Hippocampal formation (tissue), 2 donors: ENCODE results near the gene CORO7.

Experiments used
- DNase-seq, 2 donors: peaks; one replicate each; lab custom pipeline; 2025; lab: John Stamatoyannopoulos, UW

Gene CORO7

DNA sequence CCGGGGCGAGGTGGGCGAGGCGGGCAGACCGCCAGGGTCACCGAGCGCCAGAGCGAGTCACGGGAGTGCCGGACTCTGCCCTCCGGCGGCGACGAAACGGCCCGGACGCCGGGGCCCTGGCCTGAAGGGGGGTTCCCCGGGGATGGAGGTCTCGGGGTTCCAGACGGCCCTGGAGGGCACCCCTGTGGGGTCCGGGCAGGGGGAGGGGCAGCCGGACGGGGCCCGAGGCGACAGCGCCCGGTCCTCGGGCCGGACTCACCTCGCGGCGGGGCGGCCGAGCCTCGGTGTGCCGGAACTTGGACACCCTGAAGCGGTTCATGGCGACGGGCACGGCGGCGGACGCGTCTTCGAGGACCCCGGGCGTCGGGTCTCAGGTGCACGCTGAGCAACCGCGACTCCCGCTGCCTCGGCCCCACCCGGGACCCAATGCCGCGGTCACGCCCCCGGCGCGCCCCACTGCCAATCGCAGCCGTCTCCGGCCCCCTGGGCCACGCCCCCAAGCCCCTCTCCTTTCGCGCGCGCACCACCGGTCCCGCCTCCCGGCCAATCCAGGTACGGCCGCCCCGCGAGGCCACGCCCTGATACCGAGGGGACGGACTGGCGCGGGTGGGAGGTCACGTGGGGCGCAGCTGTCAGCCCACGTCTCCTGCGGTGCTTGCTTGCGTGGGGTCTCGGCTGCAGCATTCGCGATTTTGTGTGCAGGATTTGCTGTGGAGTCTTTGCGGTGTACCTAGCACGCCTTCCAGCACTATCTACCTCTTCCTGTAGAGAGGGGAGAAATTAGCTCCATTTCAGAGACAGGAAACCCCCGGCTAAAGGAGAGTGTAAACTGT lies at the start of gene CORO7:
TSS of gene CORO7 (minus strand) at position 397 of the 833 bp plus-strand sequence. CDS start at position 319, 78 bp downstream.
- DNase-seq = peak; percentile 95 to 99

DNA sequence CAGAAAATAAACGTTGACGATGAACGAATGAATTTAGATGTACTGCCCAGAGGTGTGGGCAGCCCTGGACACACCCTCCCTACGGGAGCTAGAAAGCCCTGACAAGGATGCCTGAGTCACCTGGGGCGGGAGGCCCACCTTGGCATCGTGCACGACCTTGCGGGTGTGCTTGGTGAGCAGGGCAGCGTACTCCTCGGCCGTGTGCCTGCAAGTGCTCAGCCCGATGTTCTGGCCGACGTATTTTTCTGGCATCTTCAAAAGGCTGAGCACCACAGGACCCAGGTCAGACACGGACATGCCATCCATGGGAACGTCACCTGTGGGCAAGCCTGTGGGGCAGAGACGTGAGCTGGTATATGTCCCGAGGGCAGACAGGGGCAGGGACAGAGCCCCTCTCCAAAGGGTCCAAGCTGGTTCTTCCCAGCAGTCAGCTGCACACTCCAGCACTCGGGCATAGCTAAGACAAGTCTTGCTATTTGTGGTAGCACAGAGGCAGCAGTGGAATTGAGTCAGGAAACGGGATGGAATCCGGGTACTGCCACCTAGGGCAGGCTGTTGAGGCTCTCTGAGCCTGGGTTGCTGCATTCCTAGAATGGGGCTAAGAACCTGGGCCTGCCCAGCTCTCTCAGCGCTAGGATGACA lies 47.2 kb upstream of the CORO7 start:
- no peak for DNase-seq

GRCh38 chr16:4461250-4462085 lies 45.1 kb upstream of the CORO7 start:
- peak in 1 of 2 donors; percentile 42 for DNase-seq

DNA sequence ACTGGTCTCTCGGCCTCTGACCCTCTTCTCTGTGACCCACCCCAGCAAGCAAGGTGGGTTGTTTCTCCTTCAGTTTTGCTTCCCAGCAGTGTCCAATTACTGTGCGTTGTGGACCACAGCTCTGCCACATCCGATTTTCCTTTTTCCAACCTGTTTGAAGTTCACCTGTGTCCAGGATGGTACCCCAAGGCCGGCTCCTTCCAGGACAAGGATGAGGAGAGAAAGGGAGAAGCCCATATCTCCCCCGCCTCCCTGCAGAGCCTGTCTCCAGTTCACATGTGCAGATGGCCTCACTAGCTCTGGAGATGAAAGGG lies 44.5 kb upstream of the CORO7 start:
- DNase-seq = no peak

DNA sequence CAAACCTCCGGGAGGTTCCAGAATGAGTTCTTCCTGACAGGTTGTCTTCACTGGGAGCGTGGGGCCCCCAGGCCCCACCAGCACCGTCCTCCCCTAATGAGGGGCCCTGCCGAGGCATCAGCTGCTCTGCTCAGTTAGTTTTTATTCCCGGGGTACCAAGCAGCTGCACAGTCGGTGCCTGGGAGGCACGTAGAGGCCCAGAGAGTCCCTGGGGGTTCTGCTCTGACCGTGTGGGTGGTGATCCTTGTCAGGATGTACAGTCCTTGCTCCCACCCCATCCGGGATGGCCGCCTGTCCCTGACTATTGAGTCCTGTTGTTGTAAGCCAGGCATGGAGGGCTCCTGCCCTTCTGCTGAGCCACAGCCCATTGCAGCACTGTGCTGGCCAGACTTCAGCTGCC lies 39.6 kb upstream of the CORO7 start:
- DNase-seq = no peak

- DNase-seq = no peak
Observed at GRCh38 chr16:4455081-4455480, 38.7 kb upstream of the CORO7 start.

GRCh38 chr16:4454623-4455022 lies 38.2 kb upstream of the CORO7 start:
- no peak for DNase-seq

DNA sequence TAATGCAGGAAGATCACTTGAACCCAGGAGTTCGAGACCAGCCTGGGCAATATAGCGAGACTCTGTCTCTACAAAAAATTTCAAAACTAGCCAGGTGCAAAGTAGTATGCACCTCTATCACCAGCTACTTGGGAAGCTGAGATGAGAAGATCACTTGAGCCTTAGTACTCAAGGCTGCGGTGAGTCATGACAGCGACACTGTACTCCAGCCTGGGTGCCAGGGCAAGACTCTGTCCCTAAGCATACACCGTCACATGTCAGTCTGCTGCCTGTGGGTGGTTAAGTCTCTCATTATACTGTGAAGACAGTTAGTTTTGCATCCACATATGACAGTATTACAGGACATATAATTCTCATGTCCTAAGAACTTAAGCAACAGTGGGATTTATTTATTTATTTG lies 36.3 kb upstream of the CORO7 start:
- no peak for DNase-seq

GRCh38 chr16:4450931-4451519 lies 34.6 kb upstream of the CORO7 start:
- no peak for DNase-seq

DNA sequence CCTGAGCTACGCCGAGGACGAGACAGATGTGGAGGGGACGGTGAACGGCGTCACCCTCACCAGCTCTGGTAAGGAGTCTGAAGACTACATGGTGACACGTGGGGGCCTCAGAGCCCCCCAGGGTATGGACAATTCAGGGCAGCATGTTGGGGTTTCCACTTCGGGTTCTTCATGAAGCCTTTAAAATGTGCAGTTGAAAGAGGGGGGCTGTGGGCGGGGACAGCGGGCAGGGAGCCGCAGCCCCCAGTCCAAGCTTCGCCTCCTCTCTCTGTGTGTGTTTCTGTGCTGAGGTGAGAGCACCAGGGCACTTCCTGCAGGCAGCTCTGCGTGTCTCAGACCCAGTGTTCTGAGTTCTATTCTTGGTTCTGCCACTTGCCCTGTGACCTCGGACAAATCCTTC lies 34.0 kb upstream of the CORO7 start:
- no peak for DNase-seq

DNA sequence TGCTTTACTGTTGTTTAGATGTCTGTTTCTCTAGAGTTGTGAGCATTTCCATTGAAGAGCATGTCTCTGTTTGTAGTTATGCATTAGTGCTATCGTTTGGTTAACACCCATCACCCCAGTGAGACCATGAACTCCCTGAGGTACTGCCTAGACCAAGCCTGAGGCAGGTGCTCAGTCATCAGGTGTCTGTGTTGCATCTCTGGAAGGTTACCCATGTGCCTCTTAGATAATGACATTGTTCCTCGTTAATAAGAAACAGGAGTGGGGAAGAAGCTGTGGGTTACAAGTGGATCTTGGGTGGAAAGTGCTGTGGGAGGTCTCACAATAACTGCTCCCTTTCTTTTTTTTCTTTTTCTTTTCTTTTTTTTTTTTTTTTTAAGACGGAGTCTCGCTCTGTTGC lies 27.6 kb upstream of the CORO7 start:
- no peak for DNase-seq

DNA sequence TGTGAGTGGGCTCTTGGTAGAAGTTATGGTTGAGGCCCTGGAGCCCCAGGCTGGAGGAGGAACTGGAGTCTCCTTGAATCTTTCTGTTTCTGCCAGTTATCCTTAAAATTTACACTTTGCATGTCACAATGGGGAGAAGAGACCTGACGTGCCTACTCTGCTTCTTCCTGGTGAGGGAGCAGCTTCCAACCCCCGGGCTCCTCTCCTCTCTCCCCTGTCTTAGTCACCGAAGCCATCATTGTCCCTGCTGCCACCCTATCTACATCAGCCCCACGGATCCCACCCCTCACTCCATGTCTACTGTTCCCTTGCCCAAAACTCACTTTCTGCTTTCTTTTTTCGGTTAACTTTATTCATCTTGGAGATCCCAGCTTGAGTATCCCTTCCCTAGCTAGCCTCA lies 26.9 kb upstream of the CORO7 start:
- no peak for DNase-seq

DNA sequence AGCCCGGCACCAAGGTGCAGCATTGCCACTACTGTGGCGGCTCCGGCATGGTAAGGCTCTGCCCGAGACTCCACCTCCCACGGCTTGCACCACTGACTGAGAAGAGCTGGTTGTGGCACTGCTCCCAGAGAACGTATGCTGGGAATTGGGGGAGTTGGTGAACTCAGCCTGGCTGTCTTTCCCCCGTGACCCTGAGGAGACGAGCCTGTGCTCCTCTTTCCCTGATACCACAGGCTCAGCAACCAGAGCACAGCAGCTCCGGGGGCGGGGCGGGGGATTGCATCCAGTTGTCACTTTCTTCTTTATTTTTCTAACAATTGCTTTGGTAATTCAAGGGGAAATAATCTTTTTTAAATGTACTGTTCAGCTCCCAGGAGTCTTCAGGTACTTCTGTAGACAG lies 26.0 kb upstream of the CORO7 start:
- no peak for DNase-seq

DNA sequence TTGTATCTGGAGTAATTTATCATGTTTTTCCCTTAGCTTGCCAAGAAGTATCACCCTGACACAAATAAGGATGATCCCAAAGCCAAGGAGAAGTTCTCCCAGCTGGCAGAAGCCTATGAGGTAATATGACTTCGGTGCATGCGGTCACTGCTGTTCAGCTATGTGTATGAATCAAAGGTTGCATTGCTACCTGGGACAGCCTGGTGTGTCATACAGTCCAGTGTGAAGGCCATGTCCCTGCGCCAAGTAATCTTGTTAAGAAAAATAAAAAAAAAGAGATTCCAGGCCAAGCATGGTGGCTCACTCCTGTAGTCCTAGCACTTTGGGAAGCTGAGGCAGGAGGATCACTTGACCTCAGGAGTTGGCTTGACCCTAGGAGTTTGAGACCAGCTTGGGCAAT lies 21.0 kb upstream of the CORO7 start:
- DNase-seq = no peak

- no peak for DNase-seq
Observed at GRCh38 chr16:4435337-4436067, 19.1 kb upstream of the CORO7 start.

- no peak for DNase-seq
Observed at GRCh38 chr16:4433914-4434787, 17.8 kb upstream of the CORO7 start.

DNA sequence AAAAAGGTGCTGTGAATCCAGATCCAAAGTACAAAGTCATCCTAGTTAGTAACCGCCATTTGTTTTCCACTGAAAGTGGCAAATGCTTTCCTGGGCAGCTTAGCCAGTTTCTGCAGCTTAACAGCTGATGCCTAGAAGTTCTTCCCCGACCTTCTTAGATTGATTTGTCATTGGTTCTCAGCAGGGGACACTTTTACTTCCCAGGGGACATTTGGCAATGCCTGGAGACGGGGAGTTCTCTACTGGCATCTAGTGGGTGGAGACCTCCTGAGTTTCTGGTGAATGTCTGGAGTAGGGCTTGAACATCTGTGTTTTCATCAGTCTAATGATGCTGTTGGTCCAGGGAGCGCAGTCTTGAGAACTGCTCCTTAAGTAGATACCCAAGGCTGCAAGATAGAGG lies 16.8 kb upstream of the CORO7 start:
- no peak for DNase-seq

GRCh38 chr16:4431023-4431422 lies 14.6 kb upstream of the CORO7 start:
- DNase-seq = no peak

DNA sequence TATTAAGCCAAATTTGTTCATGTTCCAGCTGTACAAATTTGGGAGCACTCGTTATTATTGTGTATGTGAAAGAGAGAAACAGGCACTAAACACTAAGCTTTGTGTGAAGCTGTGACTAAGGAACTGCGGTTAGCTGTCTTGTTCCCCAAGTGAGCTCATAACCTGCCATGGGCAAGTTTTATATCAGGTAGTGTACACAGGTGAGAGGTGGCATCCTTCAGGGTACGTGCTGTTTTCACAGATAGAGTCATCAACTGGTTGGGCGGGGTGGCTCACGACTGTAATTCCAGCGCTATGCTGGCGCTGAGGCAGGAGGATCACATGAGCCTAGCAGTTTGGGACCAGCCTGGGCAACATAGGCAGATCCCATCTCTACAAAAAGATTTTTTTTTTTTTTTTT lies 12.1 kb upstream of the CORO7 start:
- no peak for DNase-seq

GRCh38 chr16:4426722-4427372 lies 10.5 kb upstream of the CORO7 start:
- no peak for DNase-seq
